IMR-90 (cell line): ENCODE results near the gene RLN2. TPM values are rescaled to one million over a fixed set of nuclear protein-coding genes. Genes with fewer than 3 reads are reported as not detected.

Source experiments
- ATAC-seq: fragments of 200-7000 bp; cut with Tn5 transposase; 2 replicates; pipeline ENCODE4 v1.9.1; 2020; ENCODE audit warnings: low read depth, mild to moderate bottlenecking, moderate library complexity
- BruUV-seq: library from RNA; stranded (reverse); fragments of 400-500 nt; replicated peaks from 2 replicates; lab custom pipeline; 2021; lab: Mats Ljungman, UMichigan
- CTCF ChIA-PET: fragments of 300-600 bp; formaldehyde crosslinking; extraction: SDS; loops from one replicate; lab custom pipeline; 2021; ENCODE audit warnings: antibody characterized with exemption; lab: Yijun Ruan, JAX
- POLR2A ChIA-PET: fragments of 300-600 bp; sonication (Branson Sonifier 250); formaldehyde crosslinking; loops from one replicate; lab custom pipeline; 2022; ENCODE audit warnings: antibody characterized with exemption; ENCODE audit not compliant: unreplicated experiment; lab: Charles Lee
- DNase-seq: peaks from one replicate; pipeline ENCODE4 v3.0.0; 2013
- H2AFZ ChIP-seq: replicated peaks from 2 replicates; pipeline ENCODE3; 2013; ENCODE audit warnings: low read length, mild to moderate bottlenecking; ENCODE audit not compliant: poor library complexity
- H2AK5ac ChIP-seq: 2 replicates; pipeline ENCODE4 v1.6.1; 2013; ENCODE audit warnings: low read depth, low read length, inconsistent platforms
- H2AK9ac ChIP-seq: replicated peaks from 2 replicates; pipeline ENCODE3; 2013; ENCODE audit warnings: mild to moderate bottlenecking, low read depth, low read length, moderate library complexity; ENCODE audit not compliant: poor library complexity
- H2BK120ac ChIP-seq: 2 replicates; pipeline ENCODE4 v1.6.1; 2013; ENCODE audit warnings: low read depth, low read length, inconsistent platforms
- H2BK15ac ChIP-seq: 3 replicates; pipeline ENCODE4 v1.6.1; 2013; ENCODE audit warnings: low read depth, low read length, inconsistent platforms
- H2BK20ac ChIP-seq: 2 replicates; pipeline ENCODE4 v1.6.1; 2013; ENCODE audit warnings: low read depth, mild to moderate bottlenecking, inconsistent platforms, low read length, moderate library complexity
- H2BK5ac ChIP-seq: 2 replicates; pipeline ENCODE4 v1.6.1; 2013; ENCODE audit warnings: mild to moderate bottlenecking, low read depth, low read length, inconsistent platforms; ENCODE audit not compliant: poor library complexity, severe bottlenecking
- H3K14ac ChIP-seq: replicated peaks from 2 replicates; pipeline ENCODE4 v1.6.1; 2013; ENCODE audit warnings: low read depth, low read length, inconsistent platforms
- H3K18ac ChIP-seq: 2 replicates; pipeline ENCODE4 v1.6.1; 2013; ENCODE audit warnings: low read depth, low read length, control low read depth
- H3K23ac ChIP-seq: 2 replicates; pipeline ENCODE4 v1.6.1; 2013; ENCODE audit warnings: low read depth, low read length, inconsistent platforms
- H3K27ac ChIP-seq: 2 replicates; pipeline ENCODE4 v1.5.1; 2013; ENCODE audit warnings: mild to moderate bottlenecking, control low read depth, low read length; ENCODE audit not compliant: insufficient read depth
- H3K27me3 ChIP-seq: 2 replicates; pipeline ENCODE4 v1.6.1; 2013; ENCODE audit warnings: low read length; ENCODE audit not compliant: control insufficient read depth, insufficient read depth
- H3K36me3 ChIP-seq: 2 replicates; pipeline ENCODE4 v1.6.1; 2013; ENCODE audit warnings: low read length, mixed read lengths; ENCODE audit not compliant: control insufficient read depth, insufficient read depth
- H3K4ac ChIP-seq: 2 replicates; pipeline ENCODE4 v1.6.1; 2013; ENCODE audit warnings: low read depth, low read length, inconsistent platforms
- H3K4me1 ChIP-seq: 2 replicates; pipeline ENCODE4 v1.6.1; 2013; ENCODE audit warnings: low read length, mixed read lengths; ENCODE audit not compliant: control insufficient read depth, insufficient read depth
- H3K4me2 ChIP-seq: 2 replicates; pipeline ENCODE4 v1.6.1; 2013; ENCODE audit warnings: low read depth, mild to moderate bottlenecking, control low read depth, low read length, moderate library complexity
- H3K4me3 ChIP-seq: 2 replicates; pipeline ENCODE4 v1.5.1; 2013; ENCODE audit warnings: low read depth, mild to moderate bottlenecking, control low read depth, low read length, moderate library complexity; ENCODE audit not compliant: insufficient read depth
- H3K56ac ChIP-seq: 2 replicates; pipeline ENCODE4 v1.6.1; 2013; ENCODE audit warnings: low read length, inconsistent platforms; ENCODE audit not compliant: insufficient read depth; ENCODE audit errors: extremely low read depth
- H3K79me1 ChIP-seq, 2 experiments: 2 replicates each; pipeline ENCODE4 v1.6.1; 2013; ENCODE audit warnings: low read length in 2 of 2, inconsistent platforms in 1 of 2, low read depth in 1 of 2
- H3K9ac ChIP-seq: 2 replicates; pipeline ENCODE4 v1.6.1; 2013; ENCODE audit warnings: low read depth, low read length, control low read depth
- H3K9me1 ChIP-seq: 2 replicates; pipeline ENCODE4 v1.6.1; 2013; ENCODE audit warnings: low read length, inconsistent platforms; ENCODE audit not compliant: insufficient read depth
- H3K9me3 ChIP-seq: 2 replicates; pipeline ENCODE4 v1.6.1; 2013; ENCODE audit warnings: low read length; ENCODE audit not compliant: control insufficient read depth, insufficient read depth
- H4K20me1 ChIP-seq: 2 replicates; pipeline ENCODE4 v1.6.1; 2013; ENCODE audit warnings: low read length, inconsistent platforms; ENCODE audit not compliant: insufficient read depth
- H4K5ac ChIP-seq: 2 replicates; pipeline ENCODE4 v1.6.1; 2013; ENCODE audit warnings: mild to moderate bottlenecking, low read depth, low read length, control low read depth
- H4K8ac ChIP-seq, 2 experiments: 2 replicates each; pipeline ENCODE4 v1.6.1; 2013; ENCODE audit warnings: low read depth in 2 of 2, low read length in 2 of 2, control low read depth in 1 of 2, inconsistent platforms in 1 of 2
- H4K91ac ChIP-seq: 2 replicates; pipeline ENCODE4 v1.6.1; 2013; ENCODE audit warnings: low read depth, low read length, inconsistent platforms; ENCODE audit not compliant: insufficient read depth
- BHLHE40 ChIP-seq: fragments of 150-350 bp; IDR thresholded peaks from 2 replicates; pipeline ENCODE4 v1.6.1; 2016; ENCODE audit warnings: mild to moderate bottlenecking, low read depth, low read length
- CEBPB ChIP-seq: IDR thresholded peaks from 2 replicates; pipeline ENCODE4 v1.6.1; 2012; ENCODE audit warnings: low read depth, low read length, improper control_type of control experiment
- CHD1 ChIP-seq: IDR thresholded peaks from 2 replicates; pipeline ENCODE4 v1.6.1; 2012; ENCODE audit warnings: low read depth, low read length, improper control_type of control experiment
- CTCF ChIP-seq: conservative IDR thresholded peaks from 2 replicates; pipeline ENCODE4 v1.5.1; 2012; ENCODE audit warnings: mild to moderate bottlenecking, low read depth, low read length, improper control_type of control experiment
- FOS ChIP-seq: fragments of 150-350 bp; IDR thresholded peaks from 2 replicates; pipeline ENCODE4 v1.6.1; 2016; ENCODE audit warnings: low read depth, low read length
- MAFK ChIP-seq: IDR thresholded peaks from 2 replicates; pipeline ENCODE4 v1.6.1; 2012; ENCODE audit warnings: low read depth, low read length, improper control_type of control experiment
- MAZ ChIP-seq: IDR thresholded peaks from 2 replicates; pipeline ENCODE4 v1.6.1; 2012; ENCODE audit warnings: low read depth, mild to moderate bottlenecking, low read length, improper control_type of control experiment, moderate library complexity, borderline replicate concordance
- MXI1 ChIP-seq: IDR thresholded peaks from 2 replicates; pipeline ENCODE4 v1.6.1; 2012; ENCODE audit warnings: low read depth, mild to moderate bottlenecking, low read length, moderate library complexity, borderline replicate concordance
- NFE2L2 ChIP-seq: fragments of 150-350 bp; IDR thresholded peaks from 2 replicates; pipeline ENCODE4 v1.6.1; 2016; ENCODE audit warnings: low read depth, mild to moderate bottlenecking, low read length
- POLR2A ChIP-seq: IDR thresholded peaks from 2 replicates; pipeline ENCODE4 v1.6.1; 2012; ENCODE audit warnings: mild to moderate bottlenecking, low read depth, low read length
- RAD21 ChIP-seq: IDR thresholded peaks from 2 replicates; pipeline ENCODE4 v1.6.1; 2012; ENCODE audit warnings: low read length, improper control_type of control experiment
- RCOR1 ChIP-seq: IDR thresholded peaks from 2 replicates; pipeline ENCODE4 v1.6.1; 2012; ENCODE audit warnings: mild to moderate bottlenecking, low read length, improper control_type of control experiment; ENCODE audit not compliant: insufficient replicate concordance
- RFX5 ChIP-seq: IDR thresholded peaks from 2 replicates; pipeline ENCODE4 v1.8.0; 2012; ENCODE audit warnings: low read depth, mild to moderate bottlenecking, low read length, moderate library complexity
- SMC3 ChIP-seq: fragments of 150-350 bp; IDR thresholded peaks from 2 replicates; pipeline ENCODE4 v1.6.1; 2016; ENCODE audit warnings: low read depth, mild to moderate bottlenecking, antibody characterized with exemption, low read length, moderate library complexity
- WGBS, 2 experiments: methylation state at CpG; one replicate each; pipeline versions ENCODE4 v1.1.5 to v1.1.7; 2013; ENCODE audit warnings: missing lambda C conversion rate in 2 of 2; ENCODE audit not compliant: insufficient read length in 1 of 2; ENCODE audit errors: extremely low coverage in 2 of 2; 5-methylcytosine and 5-hydroxymethylcytosine counted together
- dilution Hi-C: fragments of 300-500 bp; cut with HindIII; formaldehyde crosslinking; loops from one replicate; pipeline ENCODE4 v1.14.3; 2018; ENCODE audit warnings: low sequenced_read_pairs; ENCODE audit not compliant: unreplicated experiment
- in situ Hi-C: fragments of 300-500 bp; cut with MboI; formaldehyde crosslinking; loops from 3 replicates; pipeline ENCODE4 v1.14.3; 2019; ENCODE audit warnings: low sequenced_read_pairs, inconsistent platforms, mixed read lengths
- intact Hi-C: fragments of 100-400 bp; cut with micrococcal nuclease; formaldehyde crosslinking; loops from 2 replicates; pipeline ENCODE4 v1.10.0; 2022
- polyA plus RNA-seq, 3 experiments: library from polyadenylated mRNA; depleted of rRNA; stranded (reverse); fragments of >200 nt; gene quantifications; 2 replicates each; pipeline ENCODE4 v1.2.3, GENCODE V29; 2012; ENCODE audit warnings: low replicate concordance in 1 of 3
- total RNA-seq: library from RNA; depleted of rRNA; stranded (reverse); fragments of >200 nt; gene quantifications from 2 replicates; pipeline ENCODE4 v1.2.3, GENCODE V29; 2012
- TF ChIP-seq, protein P1 (sequence below): fragments of 150-350 bp; IDR thresholded peaks from 2 replicates; pipeline ENCODE4 v1.6.1; 2016; ENCODE audit warnings: low read depth, mild to moderate bottlenecking, low read length, moderate library complexity, borderline replicate concordance
- TF ChIP-seq, protein P2 (sequence below): fragments of 150-350 bp; IDR thresholded peaks from 2 replicates; pipeline ENCODE4 v1.6.1; 2017; ENCODE audit warnings: mild to moderate bottlenecking, antibody characterized with exemption, low read length, low read depth

RLN2 gene
- total and polyA plus RNA-seq, 2 of the 4 experiments (the other 2 are of a cell fraction) = not detected

DNA sequence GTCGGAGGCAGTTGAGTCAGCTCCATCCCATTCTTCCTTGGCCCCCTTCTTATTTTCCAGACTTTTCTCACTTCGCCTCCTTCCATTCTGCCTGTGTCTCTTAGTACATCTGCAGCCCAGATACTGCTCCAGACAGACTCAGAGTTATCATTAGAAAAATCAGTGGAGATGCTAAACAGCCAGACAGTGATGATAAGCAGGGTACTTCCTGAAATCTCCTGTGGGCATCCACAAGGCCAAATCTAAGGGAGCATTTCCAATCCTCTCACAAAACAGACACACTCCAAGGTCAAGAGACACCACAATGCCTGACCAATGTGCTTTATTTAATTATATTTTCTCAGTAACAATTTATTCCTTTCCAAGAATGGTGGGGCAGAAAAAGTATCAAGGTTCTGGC lies 49.7 kb upstream of the RLN2 start:
- intact Hi-C loops (no loop called here), in situ Hi-C loops (no loop called here), dilution Hi-C loops (no loop called here)
- Histone ChIP-seq H3K56ac (no peak overlapping the region), H3K23ac (no peak overlapping the region), H3K4me1 (no peaks in the 10 kb centered on the region), H4K20me1 (no peaks in the 10 kb centered on the region), H2AK5ac (no peak overlapping the region), H3K4ac (no peak overlapping the region), H3K4me2 (no peak overlapping the region), H3K27ac (no peak overlapping the region), H3K14ac (no peak overlapping the region), H3K9me1 (no peaks in the 10 kb centered on the region), H3K9ac (no peak overlapping the region), H4K91ac (no peak overlapping the region), H3K4me3 (no peak overlapping the region), H3K79me1 (no peaks in the 10 kb centered on the region), H2AFZ (no peak overlapping the region), H2BK20ac (no peak overlapping the region), H2BK15ac (no peak overlapping the region), H3K9me3 (peaks cover 3% of the 10 kb centered on the region; the same call in 1 of the 2 replicates), H3K18ac (no peak overlapping the region), H3K36me3 (no peaks in the 10 kb centered on the region), H2AK9ac (no peak overlapping the region), H4K8ac (no peak overlapping the region), H3K27me3 (peaks cover 1% of the 10 kb centered on the region; the same call in 1 of the 2 replicates), H4K5ac (no peak overlapping the region), H2BK5ac (no peak overlapping the region), H2BK120ac (no peak overlapping the region)
- no TSS peak for BruUV-seq
- DNase-seq (no peak), ATAC-seq (no peak)
- TF ChIP-seq, protein P1, sequence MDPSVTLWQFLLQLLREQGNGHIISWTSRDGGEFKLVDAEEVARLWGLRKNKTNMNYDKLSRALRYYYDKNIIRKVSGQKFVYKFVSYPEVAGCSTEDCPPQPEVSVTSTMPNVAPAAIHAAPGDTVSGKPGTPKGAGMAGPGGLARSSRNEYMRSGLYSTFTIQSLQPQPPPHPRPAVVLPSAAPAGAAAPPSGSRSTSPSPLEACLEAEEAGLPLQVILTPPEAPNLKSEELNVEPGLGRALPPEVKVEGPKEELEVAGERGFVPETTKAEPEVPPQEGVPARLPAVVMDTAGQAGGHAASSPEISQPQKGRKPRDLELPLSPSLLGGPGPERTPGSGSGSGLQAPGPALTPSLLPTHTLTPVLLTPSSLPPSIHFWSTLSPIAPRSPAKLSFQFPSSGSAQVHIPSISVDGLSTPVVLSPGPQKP = no peak
- no peak for TF ChIP-seq FOS
- no peak for TF ChIP-seq MAZ
- TF ChIP-seq CTCF = no peak
- TF ChIP-seq RAD21 = no peak
- TF ChIP-seq, protein P2, sequence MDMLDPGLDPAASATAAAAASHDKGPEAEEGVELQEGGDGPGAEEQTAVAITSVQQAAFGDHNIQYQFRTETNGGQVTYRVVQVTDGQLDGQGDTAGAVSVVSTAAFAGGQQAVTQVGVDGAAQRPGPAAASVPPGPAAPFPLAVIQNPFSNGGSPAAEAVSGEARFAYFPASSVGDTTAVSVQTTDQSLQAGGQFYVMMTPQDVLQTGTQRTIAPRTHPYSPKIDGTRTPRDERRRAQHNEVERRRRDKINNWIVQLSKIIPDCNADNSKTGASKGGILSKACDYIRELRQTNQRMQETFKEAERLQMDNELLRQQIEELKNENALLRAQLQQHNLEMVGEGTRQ = no peak
- TF ChIP-seq RFX5 = no peak
- no peak for TF ChIP-seq POLR2A
- no peak for TF ChIP-seq SMC3
- TF ChIP-seq CHD1 = no peak
- TF ChIP-seq CEBPB = no peak
- no peak for TF ChIP-seq RCOR1
- no peak for TF ChIP-seq MXI1
- TF ChIP-seq MAFK = no peak
- no peak for TF ChIP-seq NFE2L2
- TF ChIP-seq BHLHE40 = no peak
- ChIA-PET POLR2A (no interaction called here), CTCF (no interaction called here)
- no CpG with 5 or more reads among the region's 2 CpGs for WGBS, 2 experiments
